SK-N-SH treated with all-trans-retinoic acid at 6 μM for 48 hours (cell line): ENCODE data around the gene ADPRS.

Source experiments
- ATAC-seq: fragments of 200-7000 bp; cut with Tn5 transposase; 3 replicates; pipeline ENCODE4 v1.9.1; 2020; ENCODE audit warnings: mild to moderate bottlenecking, moderate library complexity
- ARNTL ChIP-seq: fragments of 450-650 bp; formaldehyde crosslinking; IDR thresholded peaks from 2 replicates; pipeline ENCODE4 v1.5.0; 2020; ENCODE audit warnings: low read depth, mild to moderate bottlenecking, moderate library complexity, borderline replicate concordance
- BACH2 ChIP-seq: fragments of 250-450 bp; sonication (Bioruptor Pico); IDR thresholded peaks from 2 replicates; pipeline ENCODE4 v1.9.0; 2021; ENCODE audit warnings: mild to moderate bottlenecking, borderline replicate concordance
- CREB5 ChIP-seq: fragments of 250-450 bp; sonication (Bioruptor Pico); IDR thresholded peaks from 2 replicates; pipeline ENCODE4 v1.5.1; 2020; ENCODE audit warnings: low read depth, mild to moderate bottlenecking, moderate library complexity
- CSDC2 ChIP-seq: fragments of 250-450 bp; sonication (Bioruptor Pico); IDR thresholded peaks from 2 replicates; pipeline ENCODE4 v1.5.0; 2020; ENCODE audit warnings: mild to moderate bottlenecking, moderate library complexity
- ESRRG ChIP-seq: fragments of 250-450 bp; sonication (Bioruptor Pico); IDR thresholded peaks from 2 replicates; pipeline ENCODE4 v1.6.1; 2021; ENCODE audit warnings: mild to moderate bottlenecking
- GLIS3 ChIP-seq: fragments of 250-450 bp; sonication (Bioruptor Pico); IDR thresholded peaks from 2 replicates; pipeline ENCODE4 v1.5.0; 2020; ENCODE audit warnings: mild to moderate bottlenecking, moderate library complexity
- ISL1 ChIP-seq: fragments of 250-450 bp; sonication (Bioruptor Pico); IDR thresholded peaks from 2 replicates; pipeline ENCODE4 v2.1.2; 2022; ENCODE audit warnings: mild to moderate bottlenecking, moderate library complexity
- OSR1 ChIP-seq: fragments of 250-450 bp; sonication (Bioruptor Pico); IDR thresholded peaks from 2 replicates; pipeline ENCODE4 v1.8.0; 2022; ENCODE audit warnings: moderate library complexity, mild to moderate bottlenecking, inconsistent platforms
- PATZ1 ChIP-seq: fragments of 250-450 bp; sonication (Bioruptor Pico); IDR thresholded peaks from 2 replicates; pipeline ENCODE4 v1.8.0; 2020; ENCODE audit warnings: mild to moderate bottlenecking, moderate library complexity, borderline replicate concordance
- RARB ChIP-seq: fragments of 250-450 bp; sonication (Bioruptor Pico); IDR thresholded peaks from 2 replicates; pipeline ENCODE4 v1.8.0; 2021; ENCODE audit warnings: mild to moderate bottlenecking, moderate library complexity
- SNAI2 ChIP-seq: fragments of 250-450 bp; sonication (Bioruptor Pico); IDR thresholded peaks from 2 replicates; pipeline ENCODE4 v1.5.0; 2020; ENCODE audit warnings: mild to moderate bottlenecking, moderate library complexity
- TCF4 ChIP-seq: fragments of 250-450 bp; sonication (Bioruptor Pico); IDR thresholded peaks from 2 replicates; pipeline ENCODE4 v1.8.0; 2021; ENCODE audit warnings: mild to moderate bottlenecking, moderate library complexity, borderline replicate concordance
- TOX ChIP-seq: fragments of 250-450 bp; sonication (Bioruptor Pico); IDR thresholded peaks from 2 replicates; pipeline ENCODE4 v1.8.0; 2021; ENCODE audit warnings: mild to moderate bottlenecking, moderate library complexity, borderline replicate concordance
- TSHZ2 ChIP-seq: fragments of 250-450 bp; sonication (Bioruptor Pico); IDR thresholded peaks from 2 replicates; pipeline ENCODE4 v1.5.0; 2020; ENCODE audit warnings: mild to moderate bottlenecking, moderate library complexity
- ZFP3 ChIP-seq: fragments of 250-450 bp; sonication (Bioruptor Pico); IDR thresholded peaks from 2 replicates; pipeline ENCODE4 v1.5.0; 2020; ENCODE audit warnings: mild to moderate bottlenecking, moderate library complexity
- ZFP30 ChIP-seq: fragments of 450-650 bp; formaldehyde crosslinking; IDR thresholded peaks from 2 replicates; pipeline ENCODE4 v1.5.0; 2022; ENCODE audit warnings: mild to moderate bottlenecking, moderate library complexity
- ZNF565 ChIP-seq: fragments of 450-650 bp; formaldehyde crosslinking; conservative IDR thresholded peaks from 2 replicates; pipeline ENCODE4 v1.5.0; 2020; ENCODE audit warnings: low read depth, mild to moderate bottlenecking, moderate library complexity
- ZNF70 ChIP-seq: fragments of 450-650 bp; formaldehyde crosslinking; IDR thresholded peaks from 2 replicates; pipeline ENCODE4 v1.5.0; 2020; ENCODE audit warnings: mild to moderate bottlenecking, moderate library complexity
- ZNF8 ChIP-seq: fragments of 450-650 bp; formaldehyde crosslinking; IDR thresholded peaks from 2 replicates; pipeline ENCODE4 v1.5.0; 2020; ENCODE audit warnings: mild to moderate bottlenecking, moderate library complexity
- TF ChIP-seq, protein P1 (sequence below): fragments of 250-450 bp; sonication (Bioruptor Pico); IDR thresholded peaks from 2 replicates; pipeline ENCODE4 v1.5.1; 2021; ENCODE audit warnings: mild to moderate bottlenecking, moderate library complexity

The ADPRS gene

DNA sequence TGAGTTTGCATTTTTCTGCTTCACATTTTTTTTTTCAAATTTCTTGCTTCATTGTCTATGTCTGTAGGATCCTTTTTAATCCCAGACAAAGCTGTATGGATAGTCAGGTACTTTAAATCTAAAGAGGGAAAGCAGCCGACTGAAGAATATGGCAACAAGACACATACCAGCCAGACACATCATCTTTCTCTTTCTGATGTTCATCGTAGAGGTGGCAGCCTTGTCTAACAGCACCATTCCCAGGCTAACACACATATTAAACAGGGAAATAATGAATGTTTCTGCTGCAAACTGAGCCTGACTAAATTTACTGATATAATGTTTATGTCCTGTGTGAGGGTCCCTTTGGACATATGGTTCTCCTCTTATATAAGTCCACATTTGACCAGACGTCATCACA is 8.5 kb upstream of the ADPRS start (continued):
- TF ChIP-seq CREB5 (CRISPR knock-in tag) (no peak), TSHZ2 (CRISPR knock-in tag) (no peak), GLIS3 (CRISPR knock-in tag) (no peak), ZFP3 (CRISPR knock-in tag) (no peak), ZNF565 (CRISPR knock-in tag) (no peak)

GRCh38 chr1:36080801-36081200 is 7.9 kb upstream of the ADPRS start:
- TF ChIP-seq TSHZ2 (CRISPR knock-in tag) (no peak), BACH2 (no peak), ARNTL (CRISPR knock-in tag) (no peak), TCF4 (CRISPR knock-in tag) (no peak), CSDC2 (CRISPR knock-in tag) (no peak), ZNF8 (no peak), CREB5 (CRISPR knock-in tag) (no peak), OSR1 (CRISPR knock-in tag) (no peak), PATZ1 (CRISPR knock-in tag) (no peak), RARB (CRISPR knock-in tag) (no peak), ESRRG (CRISPR knock-in tag) (no peak), ZNF70 (no peak), ZNF565 (CRISPR knock-in tag) (no peak), ZFP30 (CRISPR knock-in tag) (no peak)
- TF ChIP-seq, protein P1, sequence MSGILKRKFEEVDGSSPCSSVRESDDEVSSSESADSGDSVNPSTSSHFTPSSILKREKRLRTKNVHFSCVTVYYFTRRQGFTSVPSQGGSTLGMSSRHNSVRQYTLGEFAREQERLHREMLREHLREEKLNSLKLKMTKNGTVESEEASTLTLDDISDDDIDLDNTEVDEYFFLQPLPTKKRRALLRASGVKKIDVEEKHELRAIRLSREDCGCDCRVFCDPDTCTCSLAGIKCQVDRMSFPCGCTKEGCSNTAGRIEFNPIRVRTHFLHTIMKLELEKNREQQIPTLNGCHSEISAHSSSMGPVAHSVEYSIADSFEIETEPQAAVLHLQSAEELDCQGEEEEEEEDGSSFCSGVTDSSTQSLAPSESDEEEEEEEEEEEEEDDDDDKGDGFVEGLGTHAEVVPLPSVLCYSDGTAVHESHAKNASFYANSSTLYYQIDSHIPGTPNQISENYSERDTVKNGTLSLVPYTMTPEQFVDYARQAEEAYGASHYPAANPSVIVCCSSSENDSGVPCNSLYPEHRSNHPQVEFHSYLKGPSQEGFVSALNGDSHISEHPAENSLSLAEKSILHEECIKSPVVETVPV (CRISPR knock-in tag) = no peak
- ATAC-seq = no peak

DNA sequence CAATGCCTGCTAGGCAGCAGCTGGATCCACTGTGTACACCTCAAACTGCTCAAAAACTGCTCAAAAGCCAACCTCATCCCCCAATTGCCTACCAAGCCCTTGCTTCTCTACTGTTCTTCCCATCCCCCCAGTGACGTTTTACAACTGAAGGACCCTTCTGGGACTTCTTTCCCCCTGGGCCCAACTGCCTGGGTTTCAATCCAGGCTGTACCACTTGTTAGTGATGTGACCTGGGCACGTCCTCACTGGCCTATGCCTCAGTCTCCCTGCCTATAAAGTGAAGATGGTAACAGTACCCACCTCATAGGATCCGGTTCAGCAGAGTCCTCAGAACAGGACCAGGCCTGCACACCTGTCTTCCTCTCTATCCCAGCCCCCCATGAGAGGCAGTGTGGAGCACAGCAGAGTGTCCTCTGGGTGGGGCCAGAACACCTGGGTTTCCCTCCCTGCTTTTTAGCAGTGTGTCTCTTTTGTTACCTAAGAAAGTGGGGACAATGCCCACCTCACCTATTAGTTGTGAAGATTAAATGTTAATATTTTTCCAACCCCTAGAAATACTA is 6.7 kb upstream of the ADPRS start:
- no peak for ATAC-seq
- TF ChIP-seq GLIS3 (CRISPR knock-in tag) (no peak), ISL1 (no peak), ZNF8 (no peak), SNAI2 (CRISPR knock-in tag) (no peak), TCF4 (CRISPR knock-in tag) (no peak), CREB5 (CRISPR knock-in tag) (no peak), RARB (CRISPR knock-in tag) (no peak), ARNTL (CRISPR knock-in tag) (no peak), ZNF565 (CRISPR knock-in tag) (no peak), PATZ1 (CRISPR knock-in tag) (no peak), TOX (CRISPR knock-in tag) (no peak)
